CD14-positive monocyte (primary cell): ENCODE measurements around the gene TRAPPC3L. TPM values are rescaled to one million over a fixed set of nuclear protein-coding genes. Genes with fewer than 3 reads are reported as not detected.

Source experiments
- DNase-seq, 3 donors: peaks; one replicate each; pipeline ENCODE4 v3.0.0-alpha.2; 2011 to 2022
- H2AFZ ChIP-seq: 2 replicates; pipeline ENCODE4 v1.6.0; 2012; ENCODE audit warnings: mild to moderate bottlenecking, low read depth, low read length, inconsistent platforms; ENCODE audit not compliant: insufficient read depth, poor library complexity, severe bottlenecking
- H3K27ac ChIP-seq, 2 donors: 1 replicate in 1 of 2; 2 replicates in 1 of 2; pipeline ENCODE4 v1.5.1; 2012 to 2013; ENCODE audit warnings: low read length in 2 of 2, control low read depth in 1 of 2, inconsistent platforms in 1 of 2, low read depth in 1 of 2, mild to moderate bottlenecking in 1 of 2
- H3K27me3 ChIP-seq, 2 donors: one replicate each; pipeline versions ENCODE4 v1.6.0 to v1.6.1; 2011 to 2013; ENCODE audit warnings: low read length in 2 of 2; ENCODE audit not compliant: control insufficient read depth in 2 of 2, insufficient read depth in 2 of 2
- H3K36me3 ChIP-seq, 2 donors: replicated peaks in 1 of 2; 1 replicate in 1 of 2; 2 replicates in 1 of 2; pipeline versions ENCODE4 v1.5.1 to v1.6.1; 2012 to 2013; ENCODE audit warnings: low read length in 2 of 2, control low read depth in 1 of 2, inconsistent platforms in 1 of 2, mild to moderate bottlenecking in 1 of 2; ENCODE audit not compliant: insufficient read depth in 2 of 2, control insufficient read depth in 1 of 2
- H3K4me1 ChIP-seq, 2 donors: 1 replicate in 1 of 2; 2 replicates in 1 of 2; pipeline versions ENCODE4 v1.5.1 to v1.6.1; 2012 to 2013; ENCODE audit warnings: low read length in 2 of 2, control low read depth in 1 of 2, inconsistent platforms in 1 of 2, mild to moderate bottlenecking in 1 of 2, moderate library complexity in 1 of 2; ENCODE audit not compliant: insufficient read depth in 2 of 2, control insufficient read depth in 1 of 2
- H3K4me2 ChIP-seq: replicated peaks from 2 replicates; pipeline ENCODE3; 2012; ENCODE audit warnings: low read length, moderate library complexity, mild to moderate bottlenecking; ENCODE audit not compliant: poor library complexity, severe bottlenecking; ENCODE audit errors: extremely low read depth
- H3K4me3 ChIP-seq, 3 experiments: fragments of 200-600 bp in 1 of 3; sonication (generic) in 1 of 3; replicated peaks in 1 of 3; 1 replicate in 2 of 3; 2 replicates in 1 of 3; pipeline ENCODE4 v1.5.1; 2011 to 2013; ENCODE audit warnings: low read length in 3 of 3, mild to moderate bottlenecking in 3 of 3, control low read depth in 2 of 3, low read depth in 2 of 3, inconsistent platforms in 1 of 3, moderate library complexity in 1 of 3
- H3K79me2 ChIP-seq: 2 replicates; pipeline ENCODE4 v1.6.0; 2012; ENCODE audit warnings: mild to moderate bottlenecking, control low read depth, inconsistent platforms, low read length, moderate library complexity; ENCODE audit not compliant: insufficient read depth
- H3K9ac ChIP-seq: 2 replicates; pipeline ENCODE4 v1.6.0; 2017; ENCODE audit warnings: low read length, mild to moderate bottlenecking; ENCODE audit not compliant: insufficient read depth, poor library complexity, severe bottlenecking
- H3K9me3 ChIP-seq, 2 donors: replicated peaks in 1 of 2; 1 replicate in 1 of 2; 2 replicates in 1 of 2; pipeline versions ENCODE4 v1.5.1 to v1.6.1; 2012 to 2013; ENCODE audit warnings: low read length in 2 of 2, control low read depth in 1 of 2; ENCODE audit not compliant: control insufficient read depth in 1 of 2, insufficient read depth in 1 of 2
- H4K20me1 ChIP-seq: 2 replicates; pipeline ENCODE4 v1.6.0; 2012; ENCODE audit warnings: mild to moderate bottlenecking, low read length, control low read depth, moderate library complexity; ENCODE audit not compliant: insufficient read depth
- H3K27ac Mint-ChIP-seq, 7 donors: one replicate each; pipeline ENCODE4 v1.8.0; 2020; ENCODE audit warnings: mild to moderate bottlenecking in 7 of 7, mixed read lengths in 7 of 7, moderate library complexity in 6 of 7, inconsistent platforms in 2 of 7
- H3K27me3 Mint-ChIP-seq, 3 donors: one replicate each; pipeline ENCODE4 v1.8.0; 2021 to 2022; ENCODE audit warnings: low read depth in 3 of 3, mild to moderate bottlenecking in 3 of 3, mixed read lengths in 3 of 3, moderate library complexity in 3 of 3, inconsistent platforms in 1 of 3
- H3K36me3 Mint-ChIP-seq, 2 donors: one replicate each; pipeline ENCODE4 v1.8.0; 2020; ENCODE audit warnings: mixed read lengths in 2 of 2, inconsistent platforms in 1 of 2, mild to moderate bottlenecking in 1 of 2
- H3K4me1 Mint-ChIP-seq: one replicate; pipeline ENCODE4 v1.8.0; 2020; ENCODE audit warnings: mild to moderate bottlenecking, mixed read lengths
- H3K4me3 Mint-ChIP-seq, 2 donors: one replicate each; pipeline ENCODE4 v1.8.0; 2020; ENCODE audit warnings: mild to moderate bottlenecking in 2 of 2, mixed read lengths in 2 of 2, moderate library complexity in 1 of 2
- H3K9me3 Mint-ChIP-seq, 7 donors: one replicate each; pipeline ENCODE4 v1.8.0; 2020 to 2022; ENCODE audit warnings: mixed read lengths in 7 of 7, mild to moderate bottlenecking in 6 of 7, moderate library complexity in 6 of 7, inconsistent platforms in 2 of 7
- intact Hi-C, 2 donors: fragments of 100-400 bp; cut with micrococcal nuclease; formaldehyde crosslinking; loops; one replicate each; pipeline versions ENCODE4 v1.15.0 to v1.15.1; 2023
- polyA plus RNA-seq, 3 donors: library from polyadenylated mRNA; depleted of rRNA in 1 of 3; unstranded in 2 of 3; stranded (reverse) in 1 of 3; fragments of 300-500 nt in 2 of 3; fragments of >200 nt in 1 of 3; fragmentation: Illumina TruSeq in 2 of 3; gene quantifications; 1 replicate in 2 of 3; 2 replicates in 1 of 3; pipeline ENCODE4 v1.2.3, GENCODE V29; 2012 to 2021
- TF ChIP-seq, protein P1 (sequence below): fragments of 200-600 bp; IDR thresholded peaks from one replicate; pipeline ENCODE4 v1.8.0; 2022; ENCODE audit warnings: antibody characterized with exemption, mild to moderate bottlenecking

Gene TRAPPC3L
- polyA plus RNA-seq, 3 donors = 0.17 TPM; not detected in 2

DNA sequence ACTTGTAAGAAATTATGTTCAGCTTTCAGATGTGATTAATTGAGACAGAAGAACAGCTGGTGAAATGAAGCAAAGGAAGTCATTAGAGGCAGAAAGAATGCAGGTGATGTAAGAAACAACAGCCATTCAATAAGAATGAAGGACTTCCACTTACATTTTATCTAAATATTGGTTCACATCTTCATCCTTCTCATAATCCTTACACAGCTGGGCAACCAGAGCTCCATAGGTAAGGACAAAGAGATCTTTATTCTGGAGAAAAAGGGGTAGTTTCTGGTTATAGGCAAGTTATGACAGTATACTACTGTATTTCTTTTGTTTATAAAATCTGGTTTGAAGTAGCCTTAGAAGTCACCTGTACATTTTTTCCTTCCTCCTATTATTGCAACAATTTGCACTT is 2.3 kb downstream of the TRAPPC3L start:
- no peaks in the 10 kb centered on the region for H3K79me2 ChIP-seq
- intact Hi-C loops = no loop called here
- no peaks in the 10 kb centered on the region for H4K20me1 ChIP-seq
- Mint-ChIP-seq H3K4me3 (no peak overlapping the region), H3K27me3 (peaks cover 2 to 8% (median 5%) of the 10 kb centered on the region in 3 donors), H3K9me3 (no peaks in the 10 kb centered on the region), H3K27ac (no peak overlapping the region), H3K36me3 (no peaks in the 10 kb centered on the region), H3K4me1 (no peaks in the 10 kb centered on the region)
- H3K27me3 ChIP-seq = no peaks in the 10 kb centered on the region
- no peaks in the 10 kb centered on the region for H3K9me3 ChIP-seq
- H3K4me2 ChIP-seq = no peak overlapping the region
- H3K9ac ChIP-seq = no peak overlapping the region
- no peak overlapping the region for H3K27ac ChIP-seq
- H3K4me1 ChIP-seq = no peaks in the 10 kb centered on the region
- H3K36me3 ChIP-seq = no peaks in the 10 kb centered on the region
- no peak for DNase-seq
- H2AFZ ChIP-seq = no peak overlapping the region
- no peak overlapping the region for H3K4me3 ChIP-seq
- TF ChIP-seq, protein P1, sequence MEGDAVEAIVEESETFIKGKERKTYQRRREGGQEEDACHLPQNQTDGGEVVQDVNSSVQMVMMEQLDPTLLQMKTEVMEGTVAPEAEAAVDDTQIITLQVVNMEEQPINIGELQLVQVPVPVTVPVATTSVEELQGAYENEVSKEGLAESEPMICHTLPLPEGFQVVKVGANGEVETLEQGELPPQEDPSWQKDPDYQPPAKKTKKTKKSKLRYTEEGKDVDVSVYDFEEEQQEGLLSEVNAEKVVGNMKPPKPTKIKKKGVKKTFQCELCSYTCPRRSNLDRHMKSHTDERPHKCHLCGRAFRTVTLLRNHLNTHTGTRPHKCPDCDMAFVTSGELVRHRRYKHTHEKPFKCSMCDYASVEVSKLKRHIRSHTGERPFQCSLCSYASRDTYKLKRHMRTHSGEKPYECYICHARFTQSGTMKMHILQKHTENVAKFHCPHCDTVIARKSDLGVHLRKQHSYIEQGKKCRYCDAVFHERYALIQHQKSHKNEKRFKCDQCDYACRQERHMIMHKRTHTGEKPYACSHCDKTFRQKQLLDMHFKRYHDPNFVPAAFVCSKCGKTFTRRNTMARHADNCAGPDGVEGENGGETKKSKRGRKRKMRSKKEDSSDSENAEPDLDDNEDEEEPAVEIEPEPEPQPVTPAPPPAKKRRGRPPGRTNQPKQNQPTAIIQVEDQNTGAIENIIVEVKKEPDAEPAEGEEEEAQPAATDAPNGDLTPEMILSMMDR = no peak

DNA sequence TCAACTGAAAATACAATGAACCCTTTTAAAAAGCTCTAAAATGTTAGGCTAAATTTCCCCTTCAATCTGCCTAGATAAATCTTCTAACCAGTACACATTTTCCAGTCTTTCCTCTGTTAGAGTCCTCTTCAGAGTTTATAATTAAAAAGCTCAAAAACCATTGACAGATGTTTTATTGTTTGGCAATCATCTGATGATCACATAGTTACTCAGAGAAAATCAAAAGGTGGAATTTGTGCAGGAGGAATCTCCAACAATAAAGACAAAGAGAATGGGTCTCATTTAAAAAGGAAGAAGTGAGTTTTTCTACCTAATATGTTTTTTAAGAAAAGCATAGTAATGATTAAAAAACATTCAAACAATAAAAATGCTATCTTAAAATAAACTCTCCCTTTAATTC is 3.1 kb downstream of the TRAPPC3L start:
- no peak overlapping the region for H3K4me3 Mint-ChIP-seq

More for the DNA sequence above, 3.1 kb downstream of the TRAPPC3L start:
- no peaks in the 10 kb centered on the region for H3K4me1 Mint-ChIP-seq
- intact Hi-C loops = no loop called here
- TF ChIP-seq, protein P1 = no peak
- Histone ChIP-seq H3K4me1 (no peaks in the 10 kb centered on the region), H3K36me3 (no peaks in the 10 kb centered on the region), H3K9me3 (no peaks in the 10 kb centered on the region), H3K27me3 (no peaks in the 10 kb centered on the region), H3K4me2 (no peak overlapping the region), H4K20me1 (no peaks in the 10 kb centered on the region), H3K4me3 (no peak overlapping the region), H3K79me2 (no peaks in the 10 kb centered on the region), H2AFZ (no peak overlapping the region), H3K27ac (no peak overlapping the region), H3K9ac (no peak overlapping the region)
- no peaks in the 10 kb centered on the region for H3K36me3 Mint-ChIP-seq
- no peaks in the 10 kb centered on the region for H3K9me3 Mint-ChIP-seq
- no peak overlapping the region for H3K27ac Mint-ChIP-seq
- H3K27me3 Mint-ChIP-seq = peaks cover 2 to 8% (median 5%) of the 10 kb centered on the region in 3 donors
- DNase-seq = no peak
